Neural cell (in vitro differentiated cells): ENCODE data around the gene KRTAP10-1. TPM values are rescaled to one million over a fixed set of nuclear protein-coding genes. Genes with fewer than 3 reads are reported as not detected.

ENCODE experiments used
- H2AFZ ChIP-seq: fragments of 200-600, 300-800 bp; sonication (generic), shearing (Covaris generic); 2 replicates; pipeline ENCODE4 v1.6.0; 2014; ENCODE audit warnings: low read depth, mild to moderate bottlenecking, antibody characterized with exemption, low read length, moderate library complexity
- H3F3A ChIP-seq: fragments of 200-600 bp; shearing (Covaris generic); 2 replicates; pipeline ENCODE4 v1.6.1; 2016; ENCODE audit warnings: mild to moderate bottlenecking, moderate library complexity, mixed read lengths, antibody characterized with exemption, low read length; ENCODE audit not compliant: insufficient read depth, poor library complexity, severe bottlenecking
- H3K27ac ChIP-seq: fragments of 200-600, 300-800 bp; sonication (generic), shearing (Covaris generic); 2 replicates; pipeline ENCODE4 v1.5.1; 2014; ENCODE audit warnings: mild to moderate bottlenecking, low read length, moderate library complexity
- H3K27me3 ChIP-seq: fragments of 300-800, 200-600 bp; sonication (generic), shearing (Covaris generic); 2 replicates; pipeline ENCODE4 v1.6.0; 2014; ENCODE audit warnings: mild to moderate bottlenecking, low read depth, low read length, moderate library complexity; ENCODE audit not compliant: insufficient read depth
- H3K36me3 ChIP-seq: fragments of 300-800, 200-600 bp; sonication (generic), shearing (Covaris generic); 2 replicates; pipeline ENCODE4 v1.5.1; 2014; ENCODE audit warnings: mild to moderate bottlenecking, antibody characterized with exemption, low read length, moderate library complexity; ENCODE audit not compliant: insufficient read depth
- H3K4me2 ChIP-seq: fragments of 300-800, 200-600 bp; sonication (generic), shearing (Covaris generic); 2 replicates; pipeline ENCODE4 v1.6.0; 2014; ENCODE audit warnings: mild to moderate bottlenecking, low read length
- H3K4me3 ChIP-seq: fragments of 300-800, 200-600 bp; sonication (generic), shearing (Covaris generic); 2 replicates; pipeline ENCODE4 v1.5.1; 2014; ENCODE audit warnings: mild to moderate bottlenecking, low read length, moderate library complexity
- H3K79me2 ChIP-seq: fragments of 200-600 bp; shearing (Covaris generic); replicated peaks from 2 replicates; pipeline ENCODE4 v1.6.0; 2014; ENCODE audit warnings: mild to moderate bottlenecking, low read length, moderate library complexity; ENCODE audit not compliant: insufficient read depth
- H3K9ac ChIP-seq: fragments of 300-800, 200-600 bp; sonication (generic), shearing (Covaris generic); 2 replicates; pipeline ENCODE4 v1.6.1; 2016; ENCODE audit warnings: mild to moderate bottlenecking, low read length, mixed read lengths
- H3K9me2 ChIP-seq: fragments of 200-600 bp; shearing (Covaris generic); 2 replicates; pipeline ENCODE4 v1.6.1; 2016; ENCODE audit warnings: mild to moderate bottlenecking, low read length, mixed read lengths; ENCODE audit not compliant: insufficient read depth
- H3K9me3 ChIP-seq: fragments of 200-600, 300-800 bp; sonication (generic), shearing (Covaris generic); 2 replicates; pipeline ENCODE4 v1.6.1; 2016; ENCODE audit warnings: mild to moderate bottlenecking, mixed run types, low read length, moderate library complexity, mixed read lengths
- H4K20me1 ChIP-seq: fragments of 200-600 bp; shearing (Covaris generic); 2 replicates; pipeline ENCODE4 v1.6.1; 2016; ENCODE audit warnings: mild to moderate bottlenecking, mixed run types; ENCODE audit not compliant: insufficient read depth
- EP300 ChIP-seq: fragments of 450-650 bp; conservative IDR thresholded peaks from 2 replicates; pipeline ENCODE4 v1.6.1; 2014; ENCODE audit warnings: antibody characterized with exemption, mild to moderate bottlenecking, moderate library complexity; ENCODE audit not compliant: poor library complexity, severe bottlenecking
- EZH2 ChIP-seq: fragments of 200-600, 300-800 bp; shearing (Covaris generic), sonication (generic); IDR thresholded peaks from 2 replicates; pipeline ENCODE4 v1.6.1; 2014; ENCODE audit warnings: antibody characterized with exemption, low read length, borderline replicate concordance, mild to moderate bottlenecking; ENCODE audit not compliant: insufficient read depth, poor library complexity, severe bottlenecking
- MXI1 ChIP-seq: fragments of 450-650 bp; conservative IDR thresholded peaks from 2 replicates; pipeline ENCODE4 v1.6.1; 2014; ENCODE audit warnings: antibody characterized with exemption, mild to moderate bottlenecking; ENCODE audit not compliant: poor library complexity, severe bottlenecking
- POLR2AphosphoS5 ChIP-seq: IDR thresholded peaks from 2 replicates; pipeline ENCODE4 v1.6.1; 2012
- RAD21 ChIP-seq: fragments of 450-650 bp; conservative IDR thresholded peaks from 2 replicates; pipeline ENCODE4 v1.6.1; 2014; ENCODE audit warnings: antibody characterized with exemption, mild to moderate bottlenecking, moderate library complexity
- SMC3 ChIP-seq: fragments of 450-650 bp; conservative IDR thresholded peaks from 2 replicates; pipeline ENCODE4 v1.6.1; 2014; ENCODE audit warnings: antibody characterized with exemption, mild to moderate bottlenecking, moderate library complexity; ENCODE audit not compliant: poor library complexity
- TAF1 ChIP-seq: IDR thresholded peaks from 2 replicates; pipeline ENCODE4 v1.6.1; 2012; ENCODE audit warnings: low read depth
- polyA plus RNA-seq: library from polyadenylated mRNA; depleted of rRNA; stranded (reverse); fragments of >200 nt; gene quantifications from 2 replicates; pipeline ENCODE4 v1.2.3, GENCODE V29; 2014
- TF ChIP-seq, protein P1 (sequence below): fragments of 450-650 bp; IDR thresholded peaks from 2 replicates; pipeline ENCODE4 v1.5.1; 2014; ENCODE audit warnings: antibody characterized with exemption, mild to moderate bottlenecking, moderate library complexity; ENCODE audit not compliant: poor library complexity, severe bottlenecking
- TF ChIP-seq, protein P2 (sequence below): IDR thresholded peaks from 2 replicates; pipeline ENCODE4 v1.6.1; 2012; ENCODE audit warnings: borderline replicate concordance

Gene KRTAP10-1
- polyA plus RNA-seq, 1 donor from 2014 or later = not detected

DNA sequence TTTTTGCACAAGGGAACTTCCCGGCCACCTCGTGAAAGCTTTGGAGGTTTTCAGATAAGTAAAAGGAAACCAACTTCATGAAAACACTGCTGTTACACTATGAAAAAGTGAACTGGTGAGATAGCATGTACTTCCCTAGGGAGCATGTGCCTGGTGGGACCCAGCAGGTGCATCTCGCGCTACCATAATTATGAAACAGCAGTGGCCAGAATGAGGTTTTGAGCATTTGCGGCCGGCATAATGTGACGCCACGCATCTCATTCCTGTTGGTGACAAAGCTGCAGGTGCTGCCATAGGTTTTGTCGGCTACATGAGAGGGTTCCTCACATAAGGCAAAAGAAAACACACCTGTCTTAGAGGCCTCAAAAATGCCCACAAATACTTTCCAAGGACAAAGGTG, 16.9 kb upstream of the KRTAP10-1 start:
- Histone ChIP-seq H3K9ac (no peak overlapping the region), H3K4me3 (no peak overlapping the region), H3F3A (no peaks in the 10 kb centered on the region), H3K9me2 (no peaks in the 10 kb centered on the region), H3K27ac (no peak overlapping the region), H3K79me2 (no peaks in the 10 kb centered on the region), H3K36me3 (no peaks in the 10 kb centered on the region), H2AFZ (no peak overlapping the region), H3K27me3 (no peaks in the 10 kb centered on the region), H3K4me2 (no peak overlapping the region), H3K9me3 (no peaks in the 10 kb centered on the region), H4K20me1 (no peaks in the 10 kb centered on the region)
- no peak for TF ChIP-seq TAF1
- TF ChIP-seq, protein P1, sequence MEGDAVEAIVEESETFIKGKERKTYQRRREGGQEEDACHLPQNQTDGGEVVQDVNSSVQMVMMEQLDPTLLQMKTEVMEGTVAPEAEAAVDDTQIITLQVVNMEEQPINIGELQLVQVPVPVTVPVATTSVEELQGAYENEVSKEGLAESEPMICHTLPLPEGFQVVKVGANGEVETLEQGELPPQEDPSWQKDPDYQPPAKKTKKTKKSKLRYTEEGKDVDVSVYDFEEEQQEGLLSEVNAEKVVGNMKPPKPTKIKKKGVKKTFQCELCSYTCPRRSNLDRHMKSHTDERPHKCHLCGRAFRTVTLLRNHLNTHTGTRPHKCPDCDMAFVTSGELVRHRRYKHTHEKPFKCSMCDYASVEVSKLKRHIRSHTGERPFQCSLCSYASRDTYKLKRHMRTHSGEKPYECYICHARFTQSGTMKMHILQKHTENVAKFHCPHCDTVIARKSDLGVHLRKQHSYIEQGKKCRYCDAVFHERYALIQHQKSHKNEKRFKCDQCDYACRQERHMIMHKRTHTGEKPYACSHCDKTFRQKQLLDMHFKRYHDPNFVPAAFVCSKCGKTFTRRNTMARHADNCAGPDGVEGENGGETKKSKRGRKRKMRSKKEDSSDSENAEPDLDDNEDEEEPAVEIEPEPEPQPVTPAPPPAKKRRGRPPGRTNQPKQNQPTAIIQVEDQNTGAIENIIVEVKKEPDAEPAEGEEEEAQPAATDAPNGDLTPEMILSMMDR = no peak
- TF ChIP-seq, protein P2, sequence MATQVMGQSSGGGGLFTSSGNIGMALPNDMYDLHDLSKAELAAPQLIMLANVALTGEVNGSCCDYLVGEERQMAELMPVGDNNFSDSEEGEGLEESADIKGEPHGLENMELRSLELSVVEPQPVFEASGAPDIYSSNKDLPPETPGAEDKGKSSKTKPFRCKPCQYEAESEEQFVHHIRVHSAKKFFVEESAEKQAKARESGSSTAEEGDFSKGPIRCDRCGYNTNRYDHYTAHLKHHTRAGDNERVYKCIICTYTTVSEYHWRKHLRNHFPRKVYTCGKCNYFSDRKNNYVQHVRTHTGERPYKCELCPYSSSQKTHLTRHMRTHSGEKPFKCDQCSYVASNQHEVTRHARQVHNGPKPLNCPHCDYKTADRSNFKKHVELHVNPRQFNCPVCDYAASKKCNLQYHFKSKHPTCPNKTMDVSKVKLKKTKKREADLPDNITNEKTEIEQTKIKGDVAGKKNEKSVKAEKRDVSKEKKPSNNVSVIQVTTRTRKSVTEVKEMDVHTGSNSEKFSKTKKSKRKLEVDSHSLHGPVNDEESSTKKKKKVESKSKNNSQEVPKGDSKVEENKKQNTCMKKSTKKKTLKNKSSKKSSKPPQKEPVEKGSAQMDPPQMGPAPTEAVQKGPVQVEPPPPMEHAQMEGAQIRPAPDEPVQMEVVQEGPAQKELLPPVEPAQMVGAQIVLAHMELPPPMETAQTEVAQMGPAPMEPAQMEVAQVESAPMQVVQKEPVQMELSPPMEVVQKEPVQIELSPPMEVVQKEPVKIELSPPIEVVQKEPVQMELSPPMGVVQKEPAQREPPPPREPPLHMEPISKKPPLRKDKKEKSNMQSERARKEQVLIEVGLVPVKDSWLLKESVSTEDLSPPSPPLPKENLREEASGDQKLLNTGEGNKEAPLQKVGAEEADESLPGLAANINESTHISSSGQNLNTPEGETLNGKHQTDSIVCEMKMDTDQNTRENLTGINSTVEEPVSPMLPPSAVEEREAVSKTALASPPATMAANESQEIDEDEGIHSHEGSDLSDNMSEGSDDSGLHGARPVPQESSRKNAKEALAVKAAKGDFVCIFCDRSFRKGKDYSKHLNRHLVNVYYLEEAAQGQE = no peak
- TF ChIP-seq EZH2 = no peak
- no peak for TF ChIP-seq POLR2AphosphoS5
- TF ChIP-seq SMC3 = no peak
- no peak for TF ChIP-seq EP300
- no peak for TF ChIP-seq RAD21
- TF ChIP-seq MXI1 = no peak

DNA sequence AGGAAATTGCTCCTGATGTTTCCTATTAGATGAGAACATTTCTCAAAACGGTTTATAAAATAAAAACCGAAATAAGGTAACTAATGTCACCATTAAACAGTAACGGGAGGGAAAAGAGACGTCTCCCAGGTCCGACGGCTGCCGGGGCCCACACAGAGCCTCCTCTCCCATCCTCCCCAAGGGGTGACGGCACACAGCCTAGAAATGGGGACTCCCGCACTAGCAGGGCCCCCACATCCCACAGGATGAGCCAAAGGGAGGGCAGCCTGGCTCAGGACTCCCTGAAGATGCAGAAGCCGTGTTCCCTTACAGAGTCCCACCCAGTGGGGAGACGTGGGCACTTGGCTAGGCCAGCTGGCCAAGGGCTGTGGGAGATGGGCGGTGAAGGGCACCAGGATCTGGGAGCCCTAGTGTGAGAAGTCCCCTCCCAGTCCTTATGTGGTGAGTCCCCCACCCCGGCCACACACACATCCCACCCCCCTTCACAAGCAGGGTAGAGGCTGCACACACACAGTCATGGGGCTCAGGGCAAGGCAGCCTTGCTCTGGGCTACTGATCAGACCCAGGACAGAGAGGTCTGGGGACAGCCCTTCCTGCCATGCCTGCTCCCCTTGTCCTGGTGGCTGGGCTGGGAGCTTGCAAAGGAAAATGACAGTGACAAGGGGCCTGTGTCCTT, 15.3 kb upstream of the KRTAP10-1 start:
- H2AFZ ChIP-seq = no peak overlapping the region
- no peaks in the 10 kb centered on the region for H3F3A ChIP-seq
- no peaks in the 10 kb centered on the region for H4K20me1 ChIP-seq
- no peak overlapping the region for H3K4me2 ChIP-seq
- H3K9me3 ChIP-seq = no peaks in the 10 kb centered on the region
- H3K79me2 ChIP-seq = no peaks in the 10 kb centered on the region
- no peaks in the 10 kb centered on the region for H3K27me3 ChIP-seq
- H3K9ac ChIP-seq = no peak overlapping the region
- no peaks in the 10 kb centered on the region for H3K9me2 ChIP-seq
- no peak overlapping the region for H3K27ac ChIP-seq
- TF ChIP-seq, protein P1 = no peak
- no peak for TF ChIP-seq POLR2AphosphoS5
- no peak for TF ChIP-seq MXI1
- TF ChIP-seq TAF1 = no peak
- TF ChIP-seq, protein P2 = no peak
- TF ChIP-seq RAD21 = no peak
- TF ChIP-seq SMC3 = no peak
- TF ChIP-seq EZH2 = no peak
- TF ChIP-seq EP300 = no peak
- H3K4me3 ChIP-seq = no peak overlapping the region
- no peaks in the 10 kb centered on the region for H3K36me3 ChIP-seq
